Raji (cell line): Measurements from ENCODE around the gene SCUBE3.

Source experiments
- POLR2A ChIP-seq: IDR thresholded peaks from 2 replicates; pipeline ENCODE4 v1.6.1; 2011; ENCODE audit warnings: low read depth, low read length, control low read depth; ENCODE audit not compliant: insufficient read depth

Gene SCUBE3

DNA sequence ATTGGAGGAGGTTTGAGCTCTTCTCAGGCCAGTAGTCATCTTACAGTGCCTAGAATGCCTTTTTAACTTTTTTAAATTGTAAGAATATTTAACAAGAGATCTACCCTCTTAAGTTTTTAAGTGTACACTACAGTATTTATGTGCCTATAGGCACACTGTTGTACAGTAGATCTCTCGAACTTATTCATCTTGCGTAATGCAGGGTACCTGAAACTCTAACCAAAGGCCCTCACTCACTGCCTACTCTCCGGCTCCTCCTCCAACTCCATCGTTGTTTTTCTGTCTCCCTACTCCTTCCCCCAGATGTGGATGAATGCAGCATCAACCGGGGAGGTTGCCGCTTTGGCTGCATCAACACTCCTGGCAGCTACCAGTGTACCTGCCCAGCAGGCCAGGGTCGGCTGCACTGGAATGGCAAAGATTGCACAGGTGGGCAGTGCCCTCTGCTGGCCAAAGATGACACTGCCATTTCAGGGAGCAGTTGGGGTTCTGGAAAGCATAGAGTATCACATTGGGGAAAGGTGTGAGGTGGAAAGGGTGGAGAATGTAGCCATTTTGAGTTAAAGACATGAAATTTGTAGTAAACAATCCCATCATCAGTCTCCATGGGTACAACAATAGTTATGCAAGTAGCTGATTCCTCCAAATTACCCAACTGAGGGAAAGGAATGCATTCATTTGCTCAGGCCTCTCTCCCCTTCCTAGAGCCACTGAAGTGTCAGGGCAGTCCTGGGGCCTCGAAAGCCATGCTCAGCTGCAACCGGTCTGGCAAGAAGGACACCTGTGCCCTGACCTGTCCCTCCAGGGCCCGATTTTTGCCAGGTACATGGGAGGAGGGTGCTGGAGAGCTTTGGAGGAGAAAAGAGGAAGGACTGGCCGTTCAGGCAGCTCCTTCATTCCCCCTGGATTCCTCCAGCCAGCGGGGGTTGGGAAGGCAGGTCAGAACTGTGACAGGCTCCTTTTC, 27.4 kb downstream of the SCUBE3 start:
- TF ChIP-seq POLR2A = no peak

GRCh38 chr6:35242486-35242885, 28.7 kb downstream of the SCUBE3 start:
- TF ChIP-seq POLR2A = no peak

- TF ChIP-seq POLR2A = no peak
These were observed 29.1 kb downstream of the SCUBE3 start for GRCh38 chr6:35242906-35243305.

- TF ChIP-seq POLR2A = no peak
These were observed 29.7 kb downstream of the SCUBE3 start for GRCh38 chr6:35243386-35243958.

GRCh38 chr6:35244551-35244950, 30.8 kb downstream of the SCUBE3 start:
- TF ChIP-seq POLR2A = no peak

DNA sequence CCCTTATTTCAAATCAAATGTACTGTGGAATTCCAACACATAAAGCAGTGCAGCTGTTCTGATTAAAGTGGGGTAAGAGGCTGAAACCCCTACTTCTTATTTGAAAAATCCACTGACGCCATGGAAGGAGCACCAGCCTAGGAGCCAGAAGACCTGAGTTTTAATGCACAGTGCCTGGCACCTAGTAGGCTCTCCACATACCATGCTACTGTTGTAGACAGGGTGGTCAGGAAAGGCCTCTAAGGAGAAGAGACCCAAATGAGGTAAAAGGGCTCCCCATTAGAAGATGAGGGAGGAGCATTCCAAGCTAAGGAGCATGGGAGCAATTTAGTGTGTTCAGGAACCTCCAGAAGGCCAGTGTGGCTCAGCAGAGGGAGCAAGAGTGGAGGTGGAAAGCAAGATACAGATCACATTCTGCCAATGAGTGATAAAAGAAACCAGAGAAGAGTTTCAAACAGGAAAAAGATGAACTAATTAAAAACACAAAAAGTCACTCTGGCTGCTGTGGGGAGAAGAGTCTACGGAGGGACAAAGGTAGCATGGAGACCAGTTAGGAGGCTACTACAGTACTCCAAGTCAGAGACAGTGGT, 34.0 kb downstream of the SCUBE3 start:
- no peak for TF ChIP-seq POLR2A

- no peak for TF ChIP-seq POLR2A
These were observed 34.5 kb downstream of the SCUBE3 start for GRCh38 chr6:35248300-35248699.

GRCh38 chr6:35248965-35249364, 35.2 kb downstream of the SCUBE3 start:
- TF ChIP-seq POLR2A = no peak

DNA sequence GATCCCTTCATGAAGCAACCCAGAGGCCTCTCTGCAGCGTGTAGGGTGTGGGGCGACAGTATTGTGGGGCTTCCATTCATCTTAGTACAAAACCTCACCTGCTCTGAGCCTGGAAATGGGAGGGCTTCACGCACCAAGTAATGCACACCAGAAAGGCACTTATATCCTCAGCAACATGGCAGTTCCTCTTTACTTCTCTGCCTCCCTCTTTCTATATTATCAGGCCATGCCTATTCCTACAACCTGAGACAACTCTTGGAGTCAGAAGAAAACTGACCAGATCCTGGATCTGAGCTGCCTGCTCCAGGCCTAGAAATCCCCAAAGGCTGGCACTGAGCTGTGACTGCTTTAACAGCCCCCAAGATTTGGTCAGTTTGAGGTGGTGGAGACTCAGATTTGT, 38.2 kb downstream of the SCUBE3 start:
- no peak for TF ChIP-seq POLR2A

DNA sequence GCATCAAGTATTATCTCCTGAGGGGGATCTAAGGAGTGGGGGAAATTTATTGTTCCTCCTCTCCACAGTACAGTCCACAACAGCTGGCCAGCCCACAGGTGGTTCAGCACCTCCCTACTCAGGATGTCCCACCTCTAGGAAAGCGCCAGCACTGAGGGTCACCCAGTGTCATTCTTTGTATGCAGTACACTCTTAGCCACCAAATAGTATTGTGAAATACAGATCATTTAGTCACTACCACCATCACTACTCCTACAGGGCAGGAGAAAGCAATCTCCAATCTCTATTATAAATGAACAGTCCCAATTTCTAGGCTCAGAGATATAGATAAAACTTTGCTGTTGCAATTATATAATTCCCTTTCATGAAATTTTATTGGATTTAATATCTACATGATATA, 39.5 kb downstream of the SCUBE3 start:
- TF ChIP-seq POLR2A = no peak

DNA sequence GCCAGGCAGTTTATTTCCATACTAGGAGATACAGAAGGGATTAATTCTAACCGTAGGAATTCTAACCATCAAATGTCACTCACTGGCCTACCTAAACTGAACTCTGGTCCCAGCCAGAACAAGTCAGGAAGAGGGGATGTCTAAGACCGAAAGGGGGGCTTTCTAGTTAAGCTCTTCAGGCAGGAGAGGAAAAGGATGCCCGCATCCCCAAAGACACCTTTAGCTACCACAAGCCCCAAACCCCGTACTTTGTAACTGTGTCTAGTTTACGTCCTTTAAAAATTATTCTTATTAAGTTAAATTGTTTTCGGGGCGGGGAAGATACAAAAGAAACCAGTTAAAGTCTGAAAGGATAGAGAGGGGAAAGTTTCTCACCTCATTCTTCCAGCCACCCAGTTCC, 44.6 kb downstream of the SCUBE3 start:
- TF ChIP-seq POLR2A = no peak

DNA sequence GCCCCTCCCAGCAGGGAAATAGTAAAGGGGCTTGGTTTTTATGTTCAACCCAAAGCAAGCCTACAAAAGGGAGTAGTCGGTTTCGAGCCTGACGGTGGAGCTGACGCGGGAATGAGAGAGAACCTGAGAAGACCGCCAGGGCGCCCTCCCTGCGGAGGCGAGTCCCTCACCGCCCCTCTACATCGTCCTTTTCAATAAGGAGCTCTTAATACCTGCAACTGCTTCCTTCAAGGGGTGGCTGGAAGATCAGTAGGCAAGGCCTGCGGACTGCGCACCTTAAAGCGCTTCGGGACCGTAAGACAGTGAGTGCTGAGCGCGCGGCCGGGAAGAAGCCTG, 45.1 kb downstream of the SCUBE3 start:
- TF ChIP-seq POLR2A = no peak

- TF ChIP-seq POLR2A = peak; percentile 71
These were observed 45.6 kb downstream of the SCUBE3 start, which contains the start of gene ZNF76 for GRCh38 chr6:35259194-35259947. Gene ZNF76 (plus strand): TSS chr6:35259735. CDS start chr6:35281152, 21,417 bp downstream.

GRCh38 chr6:35259948-35260590, 46.3 kb downstream of the SCUBE3 start:
- TF ChIP-seq POLR2A = peak; percentile 2; the same call in 1 of the 2 replicates
